ENCODE results near the gene GBGT1. TPM values are rescaled to one million over a fixed set of nuclear protein-coding genes. Genes with fewer than 3 reads are reported as not detected.
A peak's percentile ranks its signal among the peaks of the same experiment; 100 is the strongest.

GBGT1 gene
- total and polyA plus RNA-seq, 9 of the 15 experiments (the other 6 are each of a cell fraction or from before 2014, with no cell fraction given): 0.55 to 25.8 (median 13.7) TPM

DNA sequence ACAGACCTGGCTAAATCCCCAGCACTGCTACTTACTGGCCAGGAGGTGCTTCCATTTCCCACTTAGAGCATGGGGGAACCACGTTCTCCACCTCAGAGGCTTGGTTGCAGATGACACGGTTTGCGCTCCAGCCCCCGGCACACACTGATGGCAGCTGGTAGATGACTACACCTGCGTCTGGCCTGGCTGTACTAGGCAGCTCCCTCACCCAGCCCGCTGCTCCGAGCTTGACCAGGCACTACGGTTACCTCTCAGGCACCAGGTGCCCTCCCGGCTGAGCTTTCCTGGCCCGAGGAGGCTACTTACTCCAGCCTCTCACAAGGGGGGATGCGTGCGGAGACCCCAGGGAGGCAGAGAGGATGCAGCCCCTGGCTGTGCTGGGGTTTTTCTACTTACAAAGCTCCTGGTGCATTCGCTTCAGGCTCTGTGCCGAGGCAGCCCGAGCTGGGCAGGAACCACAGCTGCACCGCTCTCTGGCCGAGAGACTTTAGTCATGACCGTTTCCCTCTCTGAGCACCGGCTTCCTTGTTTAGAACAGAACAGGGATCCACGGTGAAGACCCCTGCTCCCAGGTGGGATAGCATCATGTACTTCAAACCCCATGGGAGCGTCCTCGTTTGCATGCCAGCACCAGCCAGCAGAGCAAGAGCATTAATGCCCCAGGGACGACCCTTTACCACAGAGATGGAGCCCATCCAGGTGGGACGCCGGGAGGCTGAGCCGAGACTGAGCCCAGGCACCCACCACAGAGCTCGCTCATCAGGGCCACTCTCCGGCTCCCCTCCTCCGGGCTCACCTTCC lies 7.6 kb upstream of the GBGT1 start:
- ATAC-seq (no peak; the same call in 2 of the 3 replicates), FAIRE-seq (no peak), DNase-seq (ENCODE audit: extremely low read depth in 1 of 4, low spot score in 3 of 4) (no peak)
- Histone ChIP-seq H3K9me1 (ENCODE audit: control insufficient read depth, insufficient read depth, low read length) (no peaks in the 10 kb centered on the region), H3K27ac (ENCODE audit: extremely low read depth, low read depth, low read length) (no peak overlapping the region), H3K4me3 (no peak overlapping the region), H3K4me1 (replicated peaks in 1 of 2; ENCODE audit: control insufficient read depth in 2 of 2, insufficient read depth in 2 of 2, low read length in 2 of 2) (peaks cover 0 to 12% of the 10 kb centered on the region in 2 experiments; a peak in 2 of 5 replicates), H3K9ac (ENCODE audit: insufficient read depth in 1 of 2, low read depth in 2 of 2, low read length in 2 of 2) (peak overlapping the region in 1 of 2 experiments; percentile 62; a peak in 2 of 4 replicates), H3K4me2 (ENCODE audit: insufficient read depth, low read length) (no peak overlapping the region), H3K36me3 (ENCODE audit: control insufficient read depth, insufficient read depth, low read length) (no peaks in the 10 kb centered on the region), H2AFZ (ENCODE audit: low read depth, low read length) (no peak overlapping the region), H4K20me1 (replicated peaks; ENCODE audit: control insufficient read depth, insufficient read depth, low read length) (no peaks in the 10 kb centered on the region), H3K27me3 (ENCODE audit: control insufficient read depth in 2 of 2, insufficient read depth in 2 of 2, low read length in 2 of 2) (peaks cover 3 to 22% of the 10 kb centered on the region in 2 experiments; a peak in 2 of 5 replicates), H3K9me3 (replicated peaks; ENCODE audit: control insufficient read depth, insufficient read depth, low read depth, low read length) (no peaks in the 10 kb centered on the region), H3K79me2 (ENCODE audit: control insufficient read depth, insufficient read depth, low read length) (no peaks in the 10 kb centered on the region)
- in situ Hi-C loops (cut with MboI): no loop called here
- intact Hi-C loops (cut with micrococcal nuclease): no loop called here
- BruUV-seq (replicated peaks): no TSS peak
- TF ChIP-seq MAZ (CRISPR knock-in tag; conservative IDR thresholded peaks at IDR 0.05 in 1 of 2, IDR thresholded peaks at IDR 0.05 in 1 of 2) (no peak), BRD4 (IDR thresholded peaks at IDR 0.05) (no peak), PCBP1 (IDR thresholded peaks at IDR 0.05; ENCODE audit: low read depth, low read length, poor library complexity, severe bottlenecking) (no peak), OTX1 (CRISPR knock-in tag; IDR thresholded peaks at IDR 0.05) (no peak), ZNF282 (CRISPR knock-in tag; IDR thresholded peaks at IDR 0.05) (no peak), LEF1 (IDR thresholded peaks at IDR 0.05) (no peak), PTTG1 (tag; IDR thresholded peaks at IDR 0.05; ENCODE audit: low read depth) (no peak), CC2D1A (IDR thresholded peaks at IDR 0.05) (no peak), HNRNPK (IDR thresholded peaks at IDR 0.05; ENCODE audit: low read depth, low read length, poor library complexity, severe bottlenecking) (no peak), ZNF785 (CRISPR knock-in tag; IDR thresholded peaks at IDR 0.05) (no peak), ZEB2 (IDR thresholded peaks at IDR 0.05) (no peak)
- TF ChIP-seq, protein P1, sequence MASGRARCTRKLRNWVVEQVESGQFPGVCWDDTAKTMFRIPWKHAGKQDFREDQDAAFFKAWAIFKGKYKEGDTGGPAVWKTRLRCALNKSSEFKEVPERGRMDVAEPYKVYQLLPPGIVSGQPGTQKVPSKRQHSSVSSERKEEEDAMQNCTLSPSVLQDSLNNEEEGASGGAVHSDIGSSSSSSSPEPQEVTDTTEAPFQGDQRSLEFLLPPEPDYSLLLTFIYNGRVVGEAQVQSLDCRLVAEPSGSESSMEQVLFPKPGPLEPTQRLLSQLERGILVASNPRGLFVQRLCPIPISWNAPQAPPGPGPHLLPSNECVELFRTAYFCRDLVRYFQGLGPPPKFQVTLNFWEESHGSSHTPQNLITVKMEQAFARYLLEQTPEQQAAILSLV (tag; IDR thresholded peaks at IDR 0.05): no peak
- ChIA-PET POLR2A (interaction anchor here (0.6 to 1.3 kb wide), 4 partner anchors 9 to 183 kb away, joined by 3 to 5 read pairs (median 4); no protein-coding TSS in a partner anchor), CTCF (ENCODE audit: low intra/inter-chr PET ratio) (no interaction called here)
- 32% methylated on average over 29 of the region's 29 CpGs for WGBS (ENCODE audit: insufficient coverage, low coverage, missing lambda C conversion rate)

Data from K562 (cell line).